Measurements from ENCODE around the gene POU3F1.

The POU3F1 gene

DNA sequence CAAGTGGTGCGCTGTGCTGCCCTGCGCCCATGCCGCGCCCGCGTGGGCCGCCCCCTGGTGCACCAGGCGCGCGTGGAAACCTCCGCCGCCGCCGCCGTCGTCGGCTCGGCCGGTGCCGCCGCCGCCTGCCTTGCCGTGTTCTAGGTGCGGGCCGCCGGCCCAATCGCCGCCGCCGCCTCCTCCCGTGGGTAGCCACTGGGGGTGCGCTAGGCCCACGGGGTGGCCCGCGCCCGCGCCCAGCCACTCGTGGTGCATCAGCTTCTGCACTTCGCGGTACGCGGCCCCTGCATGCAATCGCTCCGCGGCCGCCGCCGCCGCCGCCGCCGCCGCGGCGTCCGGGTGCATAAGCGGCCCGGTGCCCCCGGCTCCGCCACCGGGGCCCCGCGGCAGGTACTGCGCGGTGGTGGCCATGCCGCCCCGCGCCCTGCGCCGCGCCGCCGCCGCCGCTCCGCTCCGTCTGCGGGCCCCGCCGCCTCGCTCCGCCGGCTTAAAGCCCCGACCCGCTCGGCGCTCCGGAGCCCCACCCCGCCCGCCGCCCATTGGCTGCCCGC lies at the start of gene POU3F1:
POU3F1 (minus strand) TSS at position 461 of the 551 bp plus-strand sequence; CDS start at position 411, 50 bp downstream.
- DNase-seq, result no peak

DNA sequence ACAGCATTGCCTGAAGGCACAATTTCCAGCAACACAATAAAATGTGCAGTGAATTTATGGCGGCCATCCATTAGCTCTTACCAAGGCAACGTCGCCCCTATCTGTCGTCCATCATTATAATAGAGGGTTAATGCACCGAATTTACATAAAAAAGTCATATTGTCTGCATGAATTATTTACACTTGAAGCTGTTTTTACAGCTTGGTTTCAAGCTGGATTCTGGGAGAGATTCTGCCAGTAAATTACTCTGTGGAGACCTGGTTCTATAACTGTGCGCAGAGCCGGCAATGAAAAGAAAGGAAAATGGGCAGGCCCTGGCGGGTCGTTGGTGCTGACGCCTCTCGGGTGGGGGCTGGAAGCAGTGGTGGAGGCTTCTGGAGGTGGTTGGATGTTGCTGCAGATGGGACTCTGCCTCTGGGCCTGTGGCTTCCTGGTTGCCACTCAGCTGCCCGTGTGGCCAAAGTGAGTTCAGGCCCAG lies 48.9 kb upstream of the POU3F1 start:
- no peak for DNase-seq

GRCh38 chr1:38094711-38095290 lies 48.2 kb upstream of the POU3F1 start:
- no peak for DNase-seq

DNA sequence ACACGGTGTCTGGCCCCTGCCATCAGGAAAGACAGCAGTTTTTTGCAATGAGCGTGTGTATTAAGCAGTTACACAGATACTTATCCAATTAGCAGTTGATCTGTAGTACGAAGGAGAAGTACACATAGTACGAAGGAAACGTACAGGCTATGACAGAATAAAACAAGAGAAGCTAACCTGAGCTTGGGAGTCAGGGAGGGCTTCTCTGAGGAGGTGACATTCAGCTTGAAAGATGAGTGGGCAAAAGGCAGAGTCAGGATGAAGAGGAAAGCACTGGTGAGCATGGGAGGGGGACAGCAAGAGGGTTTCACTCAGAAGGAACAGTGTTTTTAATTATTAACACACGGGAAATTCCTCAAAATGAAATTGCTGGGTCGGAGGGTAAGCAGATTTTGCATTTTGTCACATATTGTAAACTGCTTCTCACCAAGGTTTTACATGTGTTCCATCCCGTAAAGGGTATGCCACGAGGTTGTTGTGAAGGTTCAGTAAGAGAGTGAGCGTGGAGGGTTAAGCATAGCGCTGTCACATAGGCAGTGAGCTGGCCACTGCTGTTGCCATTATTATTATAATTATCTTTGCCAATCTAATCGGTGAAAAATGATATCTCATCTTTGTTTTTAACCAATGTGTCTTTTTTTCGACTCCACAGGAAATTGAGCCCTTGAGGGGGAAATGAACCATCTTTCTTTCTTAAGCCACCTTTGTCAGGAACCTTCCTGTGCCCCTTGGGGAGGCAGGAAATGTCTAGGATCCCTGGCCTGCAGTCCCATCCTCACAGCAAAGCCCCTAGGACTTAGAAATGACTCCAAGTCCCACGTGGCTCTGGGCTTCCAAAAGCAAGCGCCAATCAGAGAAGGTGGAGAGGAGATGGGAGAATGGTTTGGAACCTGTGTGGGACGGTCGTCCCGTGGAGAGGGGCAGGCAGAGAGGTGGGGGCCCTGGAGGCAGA lies 47.3 kb upstream of the POU3F1 start:
- DNase-seq, result no peak

DNA sequence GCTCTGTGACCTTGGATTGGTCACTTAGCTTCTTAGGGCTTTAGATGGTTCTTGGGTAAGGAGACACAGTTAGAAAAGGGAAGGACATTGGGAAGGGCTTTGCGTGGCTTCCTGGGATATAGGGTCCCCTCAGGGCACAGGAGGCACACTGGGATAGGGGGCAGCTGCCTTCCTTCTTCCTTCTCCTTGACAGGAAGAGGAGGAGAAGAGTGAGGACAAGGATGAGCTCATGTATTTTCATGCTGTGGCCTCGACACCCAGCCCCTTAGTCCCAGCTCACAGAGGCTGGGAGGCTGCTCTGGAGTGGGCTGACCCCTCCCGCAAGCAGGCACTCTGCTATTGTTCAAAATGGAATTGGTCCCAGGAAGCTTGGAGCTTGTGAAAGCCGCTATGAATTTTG lies 45.7 kb upstream of the POU3F1 start:
- DNase-seq, result no peak

DNA sequence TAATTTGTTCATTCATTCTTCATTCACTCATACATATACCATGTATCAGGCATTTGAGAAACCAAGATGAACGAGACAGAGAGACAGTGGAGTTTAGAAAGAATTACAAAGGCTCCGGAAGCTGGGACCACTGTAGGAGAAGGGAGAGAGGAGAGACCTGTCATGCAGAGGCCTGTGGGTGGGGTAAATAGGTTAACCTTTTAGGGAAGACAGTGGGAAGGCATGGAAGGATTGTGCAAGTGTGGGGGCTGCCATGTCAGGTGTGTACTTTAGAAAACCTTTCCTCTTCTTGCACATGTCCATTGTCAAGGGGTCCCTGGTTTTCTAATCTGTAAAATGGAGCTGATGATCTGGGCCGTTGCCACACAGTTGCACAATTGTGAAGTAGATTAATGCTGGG lies 44.2 kb upstream of the POU3F1 start:
- no peak for DNase-seq

- no peak for DNase-seq
Measured at GRCh38 chr1:38089712-38090360, 43.2 kb upstream of the POU3F1 start.

GRCh38 chr1:38088791-38089190 lies 42.2 kb upstream of the POU3F1 start:
- DNase-seq, result no peak

DNA sequence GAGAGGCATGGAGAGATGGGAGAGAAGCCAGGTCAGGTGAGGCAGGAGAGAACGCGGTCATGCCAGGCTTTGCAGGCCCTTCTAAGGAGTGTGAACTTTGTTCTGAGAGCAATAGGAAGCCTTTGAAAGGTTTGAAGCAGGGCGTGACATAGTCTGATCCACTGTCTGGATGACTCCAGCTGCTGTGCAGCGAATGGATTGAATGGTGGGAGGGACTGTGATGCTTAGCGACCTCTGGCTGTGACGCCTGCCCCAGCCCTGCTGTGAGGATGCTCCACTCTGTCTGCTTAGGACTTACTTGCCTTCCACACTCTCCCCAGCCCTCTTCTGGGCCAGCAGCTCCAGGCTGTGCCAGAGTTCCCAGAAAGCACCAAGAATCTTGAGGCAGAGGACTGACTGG lies 41.8 kb upstream of the POU3F1 start:
- peak; percentile 58 for DNase-seq

- DNase-seq, result no peak
Measured at GRCh38 chr1:38087676-38088075, 41.1 kb upstream of the POU3F1 start.

- no peak for DNase-seq
Measured at GRCh38 chr1:38085666-38086330, 39.2 kb upstream of the POU3F1 start.

DNA sequence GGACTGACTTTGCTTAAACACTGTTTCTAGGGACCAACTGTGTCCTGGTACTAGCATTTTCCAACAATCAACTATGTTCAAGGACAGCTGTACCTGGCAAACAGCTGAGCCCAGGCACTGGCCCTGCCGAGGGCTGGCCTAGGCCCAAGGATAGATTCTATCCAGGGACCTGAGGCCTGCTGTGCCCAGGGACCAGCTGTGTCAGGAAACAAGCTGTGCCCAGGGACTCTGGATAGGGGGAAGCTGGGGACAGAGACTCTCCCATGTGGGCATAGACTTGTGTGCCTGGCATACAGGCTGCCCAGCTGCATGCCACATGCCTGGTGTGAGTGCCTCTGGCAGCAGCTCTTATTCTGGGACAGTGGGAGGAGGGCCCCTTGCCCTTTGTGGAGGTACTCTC lies 38.1 kb upstream of the POU3F1 start:
- DNase-seq, result no peak

DNA sequence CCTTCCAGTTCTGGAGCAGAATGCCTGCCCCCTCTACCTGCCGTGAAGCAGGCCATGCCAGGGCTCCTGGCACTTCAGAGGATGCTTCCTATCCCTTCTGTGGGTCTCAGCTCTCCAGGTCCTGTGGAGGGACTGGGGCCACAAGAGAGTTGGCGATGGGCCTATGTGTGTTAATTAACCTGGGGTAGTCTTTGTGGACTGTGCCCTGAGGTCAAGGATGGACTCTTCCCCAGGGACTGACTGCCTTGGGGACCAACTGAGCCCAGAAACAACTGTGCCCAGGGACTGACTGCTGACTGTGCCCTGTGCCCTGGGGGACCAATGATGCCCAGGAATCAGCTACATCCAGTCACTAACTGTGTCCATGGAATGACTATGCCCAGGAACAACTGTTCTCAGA lies 37.5 kb upstream of the POU3F1 start:
- no peak for DNase-seq

DNA sequence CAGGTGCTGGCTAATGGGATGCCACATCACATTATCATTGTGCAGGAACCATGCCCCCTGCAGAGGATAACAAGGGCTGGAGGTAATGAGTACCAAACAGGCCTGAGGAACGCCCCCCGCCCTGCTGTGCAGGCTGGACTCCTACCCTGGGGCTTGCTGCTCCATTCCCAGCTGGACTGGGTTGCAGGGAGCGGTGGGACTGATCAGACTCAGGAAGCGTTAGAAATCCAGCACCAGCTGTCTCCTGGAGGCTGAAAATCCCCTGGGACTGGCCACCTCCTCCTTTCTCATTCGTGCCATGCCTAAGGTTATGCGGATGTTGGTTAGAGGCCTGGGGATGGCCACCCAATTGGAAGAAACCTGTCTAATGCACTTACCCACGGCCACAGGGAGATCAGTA lies 36.9 kb upstream of the POU3F1 start:
- DNase-seq, result no peak

DNA sequence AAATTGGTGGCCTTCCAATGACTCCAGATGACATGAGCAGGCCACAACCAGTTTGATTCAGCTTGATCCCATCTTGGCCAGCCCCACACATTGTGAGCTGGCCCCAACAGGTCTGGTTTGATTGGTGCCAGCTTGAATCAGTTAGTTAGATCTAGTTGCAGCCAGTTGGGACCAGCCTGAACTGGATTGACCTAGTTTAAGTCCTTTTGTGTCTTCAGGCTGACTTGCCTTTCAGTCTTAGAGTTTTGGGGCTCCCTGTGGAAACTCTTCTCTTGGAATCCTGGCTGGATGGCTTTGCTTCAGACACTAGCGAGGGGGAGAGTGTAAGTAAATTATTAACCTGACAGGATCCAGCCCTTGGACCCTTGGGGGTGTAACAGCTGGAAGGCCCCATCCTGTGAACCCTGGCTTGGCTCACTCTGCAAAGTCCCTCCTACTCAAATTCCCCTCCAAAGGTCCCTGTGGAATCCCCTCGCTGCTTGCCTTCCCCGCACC lies 36.2 kb upstream of the POU3F1 start:
- no peak for DNase-seq

GRCh38 chr1:38079019-38079418 lies 32.4 kb upstream of the POU3F1 start:
- no peak for DNase-seq

GRCh38 chr1:38077523-38078147 lies 31.0 kb upstream of the POU3F1 start:
- DNase-seq, result no peak

DNA sequence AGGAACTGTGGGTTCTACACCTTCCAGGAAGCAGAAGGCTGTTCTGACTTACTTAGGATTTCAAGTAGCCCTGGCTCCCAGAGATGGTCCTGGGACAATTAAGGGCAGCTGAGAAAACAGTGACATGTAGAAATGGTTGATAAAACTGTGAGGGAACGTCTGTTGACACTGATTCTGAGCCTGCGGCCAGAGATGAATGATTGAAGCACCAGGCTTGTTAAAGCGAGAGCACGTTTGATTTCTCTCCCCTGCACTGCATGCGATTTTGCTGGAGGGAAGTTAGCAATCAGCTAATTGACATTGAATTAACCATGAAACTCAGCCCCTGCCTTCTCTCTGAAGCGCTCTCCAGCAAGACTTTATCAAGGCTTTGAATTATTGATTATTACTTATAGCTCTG lies 29.9 kb upstream of the POU3F1 start:
- no peak for DNase-seq

- no peak for DNase-seq
Measured at GRCh38 chr1:38076038-38076437, 29.4 kb upstream of the POU3F1 start.

DNA sequence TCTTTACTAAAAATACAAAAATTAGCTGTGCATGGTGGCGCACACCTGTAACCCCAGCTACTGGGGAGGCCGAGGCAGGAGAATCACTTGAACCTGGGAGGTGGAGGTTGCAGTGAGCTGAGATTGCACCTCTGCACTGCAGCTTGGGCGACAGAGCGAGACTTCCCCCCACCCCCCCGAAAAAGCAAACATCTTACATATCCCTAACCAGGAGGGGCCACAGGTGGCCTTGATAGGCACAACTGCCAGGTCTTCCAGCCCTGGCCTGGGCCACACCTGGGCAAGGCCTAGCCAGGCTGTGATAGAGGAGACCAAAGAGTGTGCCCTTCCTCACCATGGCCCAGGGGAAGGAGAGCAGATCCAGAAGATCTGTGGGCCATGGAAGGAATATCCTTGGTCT lies 28.6 kb upstream of the POU3F1 start:
- DNase-seq, result no peak

DNA sequence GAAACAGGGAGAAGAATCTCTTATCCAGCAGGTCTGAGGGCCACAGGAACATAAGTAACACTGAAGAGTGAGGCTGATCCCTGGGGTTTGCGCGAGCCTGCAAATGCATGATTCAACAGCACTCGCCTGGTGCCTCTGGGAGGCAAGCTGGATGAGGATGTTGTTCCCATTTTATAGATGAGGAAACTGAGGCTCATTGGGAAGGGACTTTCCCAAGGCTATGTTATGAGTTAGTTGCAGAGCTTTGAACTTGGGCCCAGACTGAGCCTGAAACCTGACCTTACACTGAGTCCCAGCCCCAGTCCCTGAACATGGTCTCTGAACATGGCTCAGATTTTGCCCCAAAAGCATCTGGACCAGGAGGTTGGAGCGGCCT lies 27.7 kb upstream of the POU3F1 start:
- DNase-seq, result no peak

All from DMS79 treated with DMSO at 0.1 percent for 48 hours (cell line).